Caco-2 (cell line): Measurements from ENCODE around the gene LEFTY2. TPM values are rescaled to one million over a fixed set of nuclear protein-coding genes. Genes with fewer than 3 reads are reported as not detected.
A peak's percentile ranks its signal among the peaks of the same experiment; 100 is the strongest.

ENCODE experiments used
- BruUV-seq: library from RNA; stranded (reverse); fragments of 400-500 nt; replicated peaks from 2 replicates; lab custom pipeline; 2021; lab: Mats Ljungman, UMichigan
- CTCF ChIA-PET: fragments of 300-600 bp; sonication (Branson Sonifier 250); formaldehyde crosslinking; loops from one replicate; lab custom pipeline; 2022; ENCODE audit warnings: antibody characterized with exemption; lab: Charles Lee
- POLR2A ChIA-PET: fragments of 300-600 bp; sonication (Branson Sonifier 250); formaldehyde crosslinking; loops from one replicate; lab custom pipeline; 2022; ENCODE audit warnings: antibody characterized with exemption; lab: Charles Lee
- DNase-seq, 2 experiments: peaks; one replicate each; pipeline versions ENCODE4 v3.0.0 to v3.0.0-alpha.2; 2020 to 2022
- H3K27me3 ChIP-seq: replicated peaks from 2 replicates; pipeline ENCODE4 v1.6.0; 2011; ENCODE audit warnings: low read length; ENCODE audit not compliant: control insufficient read depth, insufficient read depth
- H3K36me3 ChIP-seq: 2 replicates; pipeline ENCODE4 v1.5.1; 2011; ENCODE audit warnings: low read length; ENCODE audit not compliant: control insufficient read depth, insufficient read depth
- H3K4me1 ChIP-seq: fragments of 250-450 bp; sonication (Bioruptor Pico); 2 replicates; pipeline ENCODE4 v1.5.1; 2020; ENCODE audit warnings: mild to moderate bottlenecking
- H3K4me3 ChIP-seq: 2 replicates; pipeline ENCODE4 v1.5.1; 2011; ENCODE audit warnings: low read depth, mild to moderate bottlenecking, control low read depth, low read length
- H3K9me3 ChIP-seq: fragments of 250-450 bp; sonication (Bioruptor Pico); 2 replicates; pipeline ENCODE4 v1.5.1; 2020; ENCODE audit warnings: mild to moderate bottlenecking, moderate library complexity
- H3K27ac Mint-ChIP-seq: one replicate; pipeline ENCODE4 v1.8.0; 2022; ENCODE audit warnings: mixed read lengths; ENCODE audit not compliant: unreplicated experiment
- H3K27me3 Mint-ChIP-seq: one replicate; pipeline ENCODE4 v1.8.0; 2022; ENCODE audit warnings: mixed read lengths; ENCODE audit not compliant: insufficient read depth, unreplicated experiment
- H3K36me3 Mint-ChIP-seq: one replicate; pipeline ENCODE4 v1.8.0; 2022; ENCODE audit warnings: mild to moderate bottlenecking, mixed read lengths; ENCODE audit not compliant: insufficient read depth, unreplicated experiment
- H3K4me1 Mint-ChIP-seq: one replicate; pipeline ENCODE4 v1.8.0; 2022; ENCODE audit warnings: low read depth, mixed read lengths; ENCODE audit not compliant: unreplicated experiment
- H3K4me3 Mint-ChIP-seq: one replicate; pipeline ENCODE4 v1.8.0; 2022; ENCODE audit warnings: mild to moderate bottlenecking, moderate library complexity, mixed read lengths; ENCODE audit not compliant: unreplicated experiment
- H3K9me3 Mint-ChIP-seq: one replicate; pipeline ENCODE4 v1.8.0; 2022; ENCODE audit warnings: mixed read lengths; ENCODE audit not compliant: unreplicated experiment
- CTCF ChIP-seq, 2 experiments: fragments of 200-600 bp in 1 of 2; IDR thresholded peaks; 1 replicate in 1 of 2; 2 replicates in 1 of 2; pipeline versions ENCODE4 v1.5.1 to v1.8.0; 2011 to 2022; ENCODE audit warnings: antibody characterized with exemption in 1 of 2, control low read depth in 1 of 2, inconsistent platforms in 1 of 2, low read depth in 1 of 2, low read length in 1 of 2, mild to moderate bottlenecking in 1 of 2, moderate library complexity in 1 of 2; ENCODE audit not compliant: insufficient read depth in 1 of 2, severe bottlenecking in 1 of 2, unreplicated experiment in 1 of 2
- intact Hi-C: fragments of 100-400 bp; cut with micrococcal nuclease; formaldehyde crosslinking; loops from one replicate; pipeline ENCODE4 v1.10.0; 2022; ENCODE audit not compliant: unreplicated experiment
- total RNA-seq: library from RNA; stranded (reverse); gene quantifications from 2 replicates; pipeline ENCODE4 v1.2.3, GENCODE V29; 2022

The LEFTY2 gene
- total RNA-seq, 1 experiment from 2014 or later = not detected

GRCh38 chr1:225896937-225897549 lies 44.0 kb downstream of the LEFTY2 start:
- POLR2A ChIA-PET = interaction anchor here (1.4 kb wide), 1 partner anchor 15 kb away, joined by 5 read pairs; the partner anchor contains the start of gene TMEM63A
- Histone ChIP-seq H3K4me3 (no peak overlapping the region), H3K27me3 (no peaks in the 10 kb centered on the region), H3K9me3 (no peaks in the 10 kb centered on the region), H3K4me1 (peaks cover 10% of the 10 kb centered on the region; the same call in 1 of the 2 replicates), H3K36me3 (no peaks in the 10 kb centered on the region)
- Mint-ChIP-seq H3K4me1 (peaks cover 17% of the 10 kb centered on the region), H3K36me3 (no peaks in the 10 kb centered on the region), H3K4me3 (no peak overlapping the region), H3K27me3 (no peaks in the 10 kb centered on the region), H3K9me3 (no peaks in the 10 kb centered on the region), H3K27ac (peak overlapping the region; percentile 41)
- intact Hi-C loops = no loop called here
- TF ChIP-seq CTCF (IDR thresholded peaks at IDR 0.05; ENCODE audit: insufficient read depth in 1 of 2, low read depth in 1 of 2, low read length in 1 of 2, severe bottlenecking in 1 of 2, unreplicated experiment in 1 of 2) = no peak
- DNase-seq = no peak
- no TSS peak for BruUV-seq
- CTCF ChIA-PET = interaction anchor here (0.6 kb wide), 1 partner anchor 815 kb away, joined by 3 read pairs; no protein-coding TSS in a partner anchor

GRCh38 chr1:225896494-225896893 lies 44.5 kb downstream of the LEFTY2 start:
- no peak overlapping the region for H3K4me3 Mint-ChIP-seq
- H3K36me3 Mint-ChIP-seq = no peaks in the 10 kb centered on the region
- POLR2A ChIA-PET = no interaction called here
- CTCF ChIA-PET = no interaction called here
- Histone ChIP-seq H3K4me3 (no peak overlapping the region), H3K27me3 (no peaks in the 10 kb centered on the region), H3K36me3 (no peaks in the 10 kb centered on the region), H3K4me1 (peaks cover 10% of the 10 kb centered on the region; the same call in 1 of the 2 replicates), H3K9me3 (no peaks in the 10 kb centered on the region)
- peaks cover 17% of the 10 kb centered on the region for H3K4me1 Mint-ChIP-seq
- DNase-seq = no peak
- intact Hi-C loops = no loop called here
- H3K9me3 Mint-ChIP-seq = no peaks in the 10 kb centered on the region
- TF ChIP-seq CTCF (IDR thresholded peaks at IDR 0.05; ENCODE audit: insufficient read depth in 1 of 2, low read depth in 1 of 2, low read length in 1 of 2, severe bottlenecking in 1 of 2, unreplicated experiment in 1 of 2) = no peak
- BruUV-seq = no TSS peak
- no peaks in the 10 kb centered on the region for H3K27me3 Mint-ChIP-seq
- H3K27ac Mint-ChIP-seq = no peak overlapping the region

- ChIA-PET CTCF (no interaction called here), POLR2A (no interaction called here)
- Histone ChIP-seq H3K36me3 (no peaks in the 10 kb centered on the region), H3K9me3 (no peaks in the 10 kb centered on the region), H3K27me3 (no peaks in the 10 kb centered on the region), H3K4me3 (no peak overlapping the region), H3K4me1 (peaks cover 14% of the 10 kb centered on the region; the same call in 1 of the 2 replicates)
- H3K27ac Mint-ChIP-seq = no peak overlapping the region
- intact Hi-C loops = no loop called here
- TF ChIP-seq CTCF (IDR thresholded peaks at IDR 0.05; ENCODE audit: insufficient read depth in 1 of 2, low read depth in 1 of 2, low read length in 1 of 2, severe bottlenecking in 1 of 2, unreplicated experiment in 1 of 2) = no peak
- H3K36me3 Mint-ChIP-seq = no peaks in the 10 kb centered on the region
- H3K9me3 Mint-ChIP-seq = no peaks in the 10 kb centered on the region
- no peak for DNase-seq
- BruUV-seq = no TSS peak
- H3K4me1 Mint-ChIP-seq = peaks cover 8% of the 10 kb centered on the region
- H3K4me3 Mint-ChIP-seq = no peak overlapping the region
- no peaks in the 10 kb centered on the region for H3K27me3 Mint-ChIP-seq
Measured at GRCh38 chr1:225892307-225892706, 48.7 kb downstream of the LEFTY2 start.
